ENCODE data around the gene TDRD1. TPM values are rescaled to one million over a fixed set of nuclear protein-coding genes. Genes with fewer than 3 reads are reported as not detected.

The TDRD1 gene
- total RNA-seq, 1 experiment from 2014 or later: not detected

- peak; percentile 67 for DNase-seq (ENCODE audit: low read depth)
Measured at GRCh38 chr10:114261076-114261475, 81.9 kb downstream of the TDRD1 start.

- DNase-seq (ENCODE audit: low read depth): no peak
Measured at GRCh38 chr10:114262496-114262895, 83.3 kb downstream of the TDRD1 start.

GRCh38 chr10:114265392-114266053, 86.4 kb downstream of the TDRD1 start:
- no peak for DNase-seq (ENCODE audit: low read depth)

GRCh38 chr10:114266521-114266920, 87.4 kb downstream of the TDRD1 start:
- DNase-seq (ENCODE audit: low read depth): no peak

GRCh38 chr10:114271075-114271778, 92.1 kb downstream of the TDRD1 start:
- DNase-seq (ENCODE audit: low read depth): no peak

- DNase-seq (ENCODE audit: low read depth): peak; percentile 95
Measured at GRCh38 chr10:114271779-114272167, 92.6 kb downstream of the TDRD1 start.

- no peak for DNase-seq (ENCODE audit: low read depth)
Measured at GRCh38 chr10:114272696-114273095, 93.5 kb downstream of the TDRD1 start.

GRCh38 chr10:114273910-114274309, 94.8 kb downstream of the TDRD1 start:
- DNase-seq (ENCODE audit: low read depth): no peak

- DNase-seq (ENCODE audit: low read depth): no peak
Measured at GRCh38 chr10:114274616-114275453, 95.7 kb downstream of the TDRD1 start.

- DNase-seq (ENCODE audit: low read depth): no peak
Measured at GRCh38 chr10:114276066-114276465, 96.9 kb downstream of the TDRD1 start.

GRCh38 chr10:114276671-114277070, 97.5 kb downstream of the TDRD1 start:
- DNase-seq (ENCODE audit: low read depth): no peak

GRCh38 chr10:114278140-114278883, 99.2 kb downstream of the TDRD1 start:
- DNase-seq (ENCODE audit: low read depth): no peak

- DNase-seq (ENCODE audit: low read depth): no peak
Measured at GRCh38 chr10:114278884-114279191, 99.7 kb downstream of the TDRD1 start.

GRCh38 chr10:114279289-114279688, 100.1 kb downstream of the TDRD1 start:
- DNase-seq (ENCODE audit: low read depth): no peak

GRCh38 chr10:114279901-114280644, 100.9 kb downstream of the TDRD1 start:
- no peak for DNase-seq (ENCODE audit: low read depth)

GRCh38 chr10:114281006-114281405, 101.9 kb downstream of the TDRD1 start:
- DNase-seq (ENCODE audit: low read depth): no peak

- no peak for DNase-seq (ENCODE audit: low read depth)
Measured at GRCh38 chr10:114281461-114281860, 102.3 kb downstream of the TDRD1 start.

Measured in HT1080 (cell line).